NCI-H2196 treated with DMSO at 0.1 percent for 48 hours (cell line): Measurements from ENCODE around the gene TEAD1.

Experiments
- DNase-seq: peaks from one replicate; lab custom pipeline; 2025; ENCODE audit not compliant: unreplicated experiment; lab: John Stamatoyannopoulos, UW

TEAD1 gene

GRCh38 chr11:12968826-12969225 is 294.6 kb downstream of the TEAD1 start:
- no peak for DNase-seq

- DNase-seq = no peak
Measured at GRCh38 chr11:12971955-12972354, 297.7 kb downstream of the TEAD1 start.

GRCh38 chr11:12973528-12974181 is 299.4 kb downstream of the TEAD1 start:
- no peak for DNase-seq

GRCh38 chr11:12975195-12975594 is 301.0 kb downstream of the TEAD1 start:
- DNase-seq = no peak

GRCh38 chr11:12979928-12980689 is 305.9 kb downstream of the TEAD1 start:
- peak; percentile 87 for DNase-seq

- no peak for DNase-seq
Measured at GRCh38 chr11:12981676-12982522, 307.7 kb downstream of the TEAD1 start.

- no peak for DNase-seq
Measured at GRCh38 chr11:12983336-12983735, 309.1 kb downstream of the TEAD1 start.

- DNase-seq = no peak
Measured at GRCh38 chr11:12986194-12986898, 312.1 kb downstream of the TEAD1 start.

GRCh38 chr11:12989428-12990161 is 315.4 kb downstream of the TEAD1 start:
- DNase-seq = no peak

GRCh38 chr11:12990162-12990480 is 315.9 kb downstream of the TEAD1 start:
- DNase-seq = no peak

- DNase-seq = no peak
Measured at GRCh38 chr11:12991426-12991825, 317.2 kb downstream of the TEAD1 start.

- no peak for DNase-seq
Measured at GRCh38 chr11:12993626-12994025, 319.4 kb downstream of the TEAD1 start.
